ENCODE data around the gene ANKRD33B.

GRCh38 chr5:10644192-10644591 is 80.3 kb downstream of the ANKRD33B start:
- TF ChIP-seq POLR2A (IDR thresholded peaks at IDR 0.05) (no peak), CTCF (IDR thresholded peaks at IDR 0.05) (no peak), POLR2AphosphoS5 (IDR thresholded peaks at IDR 0.05) (no peak)
